HG03521 (cell line): ENCODE results near the gene FRY.

Source experiments
- ATAC-seq: cut with Tn5 transposase; IDR thresholded peaks from one replicate; pipeline ENCODE4 v1.9.1; 2021; ENCODE audit warnings: mild to moderate bottlenecking, moderate library complexity; ENCODE audit not compliant: unreplicated experiment

The FRY gene

GRCh38 chr13:32340914-32341313 lies 309.3 kb downstream of the FRY start:
- no peak for ATAC-seq

GRCh38 chr13:32347651-32348050 lies 316.1 kb downstream of the FRY start:
- no peak for ATAC-seq
